HG03378 (cell line): ENCODE data around the gene KLHDC7A.

ENCODE experiments used
- ATAC-seq: cut with Tn5 transposase; IDR thresholded peaks from one replicate; pipeline ENCODE4 v1.9.1; 2021; ENCODE audit warnings: mild to moderate bottlenecking, moderate library complexity; ENCODE audit not compliant: unreplicated experiment

KLHDC7A gene

GRCh38 chr1:18470671-18471355, 9.9 kb upstream of the KLHDC7A start:
- ATAC-seq, result no peak

GRCh38 chr1:18473195-18473815, 7.4 kb upstream of the KLHDC7A start:
- no peak for ATAC-seq

- no peak for ATAC-seq
These were observed 6.1 kb upstream of the KLHDC7A start for GRCh38 chr1:18474559-18475175.

- no peak for ATAC-seq
These were observed 5.4 kb upstream of the KLHDC7A start for GRCh38 chr1:18475234-18475905.

- no peak for ATAC-seq
These were observed 1.3 kb upstream of the KLHDC7A start for GRCh38 chr1:18479454-18479853.

GRCh38 chr1:18481190-18481920, 625 bp downstream of the KLHDC7A start:
- no peak for ATAC-seq

- no peak for ATAC-seq
These were observed 1.4 kb downstream of the KLHDC7A start for GRCh38 chr1:18481921-18482701.

GRCh38 chr1:18482721-18483425, 2.1 kb downstream of the KLHDC7A start:
- ATAC-seq, result no peak

- ATAC-seq, result no peak
These were observed 3.5 kb downstream of the KLHDC7A start for GRCh38 chr1:18484276-18484675.

- no peak for ATAC-seq
These were observed 4.0 kb downstream of the KLHDC7A start for GRCh38 chr1:18484721-18485120.

GRCh38 chr1:18485227-18485626, 4.5 kb downstream of the KLHDC7A start:
- no peak for ATAC-seq

GRCh38 chr1:18486195-18486594, 5.5 kb downstream of the KLHDC7A start:
- ATAC-seq, result no peak

- ATAC-seq, result no peak
These were observed 8.8 kb downstream of the KLHDC7A start for GRCh38 chr1:18489417-18490143.

- no peak for ATAC-seq
These were observed 10.4 kb downstream of the KLHDC7A start for GRCh38 chr1:18491168-18491567.

GRCh38 chr1:18494304-18494703, 13.6 kb downstream of the KLHDC7A start:
- no peak for ATAC-seq

GRCh38 chr1:18495635-18496034, 14.9 kb downstream of the KLHDC7A start:
- no peak for ATAC-seq

- ATAC-seq, result no peak
These were observed 15.3 kb downstream of the KLHDC7A start for GRCh38 chr1:18496056-18496455.

GRCh38 chr1:18496497-18497235, 15.9 kb downstream of the KLHDC7A start:
- no peak for ATAC-seq
